GM23338 (cell line): ENCODE data around the gene CLEC3B. TPM values are rescaled to one million over a fixed set of nuclear protein-coding genes. Genes with fewer than 3 reads are reported as not detected.

Source experiments
- ATAC-seq: fragments of 200-7000 bp; cut with Tn5 transposase; 3 replicates; pipeline ENCODE4 v1.9.1; 2020
- DNase-seq: peaks from one replicate; pipeline ENCODE4 v3.0.0-alpha.2; 2015; ENCODE audit warnings: low spot score
- H2AFZ ChIP-seq: fragments of 200-600 bp; sonication (generic); 2 replicates; pipeline ENCODE4 v1.8.0; 2016; ENCODE audit warnings: antibody characterized with exemption, mild to moderate bottlenecking, moderate library complexity
- H3F3A ChIP-seq: fragments of 200-600 bp; sonication (generic); replicated peaks from 2 replicates; pipeline ENCODE4 v1.8.0; 2017; ENCODE audit warnings: antibody characterized with exemption, mixed run types, low read depth
- H3K27ac ChIP-seq: fragments of 200-600 bp; sonication (generic); 2 replicates; pipeline ENCODE4 v1.6.1; 2016; ENCODE audit warnings: low read depth
- H3K27me3 ChIP-seq: fragments of 200-600 bp; sonication (generic); 2 replicates; pipeline ENCODE4 v1.8.0; 2016; ENCODE audit warnings: mild to moderate bottlenecking, mixed run types, moderate library complexity; ENCODE audit not compliant: insufficient read depth
- H3K36me3 ChIP-seq: fragments of 200-600 bp; sonication (generic); 2 replicates; pipeline ENCODE4 v1.8.0; 2016; ENCODE audit warnings: mild to moderate bottlenecking; ENCODE audit not compliant: insufficient read depth
- H3K4me1 ChIP-seq: fragments of 200-600 bp; sonication (generic); 2 replicates; pipeline ENCODE4 v1.8.0; 2016; ENCODE audit warnings: mild to moderate bottlenecking, moderate library complexity; ENCODE audit not compliant: insufficient read depth
- H3K4me2 ChIP-seq: fragments of 200-600 bp; sonication (generic); 2 replicates; pipeline ENCODE4 v1.7.1; 2017; ENCODE audit warnings: mixed run types
- H3K4me3 ChIP-seq: fragments of 200-600 bp; sonication (generic); 2 replicates; pipeline ENCODE4 v1.6.1; 2016; ENCODE audit warnings: mixed run types
- H3K79me2 ChIP-seq: fragments of 200-600 bp; sonication (generic); replicated peaks from 2 replicates; pipeline ENCODE4 v1.8.0; 2017; ENCODE audit warnings: mild to moderate bottlenecking; ENCODE audit not compliant: insufficient read depth
- H3K9me2 ChIP-seq: fragments of 200-600 bp; sonication (generic); 2 replicates; pipeline ENCODE4 v1.8.0; 2017; ENCODE audit not compliant: insufficient read depth
- H4K20me1 ChIP-seq: fragments of 200-600 bp; sonication (generic); replicated peaks from 2 replicates; pipeline ENCODE4 v1.8.0; 2017; ENCODE audit warnings: mild to moderate bottlenecking; ENCODE audit not compliant: insufficient read depth
- H3K27ac Mint-ChIP-seq: 2 replicates; pipeline ENCODE4 v1.8.0; 2020; ENCODE audit warnings: inconsistent platforms, mild to moderate bottlenecking, moderate library complexity, mixed read lengths
- H3K27me3 Mint-ChIP-seq: 3 replicates; pipeline ENCODE4 v1.8.0; 2022; ENCODE audit warnings: low read depth, mild to moderate bottlenecking, moderate library complexity, mixed read lengths, inconsistent platforms; ENCODE audit not compliant: insufficient read depth, poor library complexity
- H3K36me3 Mint-ChIP-seq: 3 replicates; pipeline ENCODE4 v1.8.0; 2021; ENCODE audit warnings: low read depth, mild to moderate bottlenecking, inconsistent platforms, moderate library complexity, mixed read lengths
- H3K4me1 Mint-ChIP-seq: 3 replicates; pipeline ENCODE4 v1.8.0; 2020; ENCODE audit warnings: mild to moderate bottlenecking, inconsistent platforms, mixed read lengths
- H3K4me3 Mint-ChIP-seq: 3 replicates; pipeline ENCODE4 v1.8.0; 2021; ENCODE audit warnings: moderate library complexity, mild to moderate bottlenecking, inconsistent platforms, mixed read lengths
- H3K9me3 Mint-ChIP-seq: 3 replicates; pipeline ENCODE4 v1.8.0; 2020; ENCODE audit warnings: moderate library complexity, mild to moderate bottlenecking, inconsistent platforms, mixed read lengths
- CREB1 ChIP-seq: fragments of 250-450 bp; sonication (Bioruptor Pico); IDR thresholded peaks from 2 replicates; pipeline ENCODE4 v1.5.0; 2020; ENCODE audit warnings: low read depth, mild to moderate bottlenecking, moderate library complexity
- CTCF ChIP-seq, 2 experiments: fragments of 200-600 bp in 1 of 2; sonication (generic) in 1 of 2; conservative IDR thresholded peaks; 2 replicates each; pipeline versions ENCODE4 v1.5.1 to v1.6.1; 2016 to 2017; ENCODE audit warnings: antibody characterized with exemption in 2 of 2, low read depth in 2 of 2, mild to moderate bottlenecking in 2 of 2, moderate library complexity in 1 of 2
- ETS1 ChIP-seq: IDR thresholded peaks from 2 replicates; pipeline ENCODE4 v1.6.1; 2016; ENCODE audit warnings: antibody characterized with exemption
- EZH2 ChIP-seq: fragments of 200-600 bp; sonication (generic); IDR thresholded peaks from one replicate; pipeline ENCODE4 v1.8.0; 2017; ENCODE audit warnings: antibody characterized with exemption, mild to moderate bottlenecking, low read depth; ENCODE audit not compliant: unreplicated experiment
- EZH2phosphoT487 ChIP-seq: fragments of 200-600 bp; sonication (generic); IDR thresholded peaks from one replicate; pipeline ENCODE4 v1.8.1; 2018; ENCODE audit warnings: antibody characterized with exemption; ENCODE audit not compliant: unreplicated experiment
- JUNB ChIP-seq: IDR thresholded peaks from one replicate; pipeline ENCODE4 v1.6.1; 2016; ENCODE audit warnings: antibody characterized with exemption; ENCODE audit not compliant: unreplicated experiment
- NANOG ChIP-seq: IDR thresholded peaks from 2 replicates; pipeline ENCODE4 v1.6.1; 2016; ENCODE audit warnings: antibody characterized with exemption, borderline replicate concordance
- POLR2AphosphoS5 ChIP-seq: IDR thresholded peaks from 2 replicates; pipeline ENCODE4 v1.6.1; 2016; ENCODE audit warnings: antibody characterized with exemption, low read depth
- REST ChIP-seq: IDR thresholded peaks from one replicate; pipeline ENCODE4 v1.6.1; 2018; ENCODE audit warnings: antibody characterized with exemption; ENCODE audit not compliant: unreplicated experiment
- STAT1 ChIP-seq: IDR thresholded peaks from one replicate; pipeline ENCODE4 v1.6.1; 2016; ENCODE audit warnings: antibody characterized with exemption; ENCODE audit not compliant: unreplicated experiment
- ZNF114 ChIP-seq: fragments of 250-450 bp; sonication (Bioruptor Pico); IDR thresholded peaks from 2 replicates; pipeline ENCODE4 v1.5.0; 2020; ENCODE audit warnings: mild to moderate bottlenecking, moderate library complexity
- ZNF331 ChIP-seq: fragments of 250-450 bp; sonication (Bioruptor Pico); IDR thresholded peaks from 2 replicates; pipeline ENCODE4 v1.5.0; 2020; ENCODE audit warnings: low read depth, mild to moderate bottlenecking, moderate library complexity
- ZNF462 ChIP-seq: fragments of 250-450 bp; sonication (Bioruptor Pico); IDR thresholded peaks from 2 replicates; pipeline ENCODE4 v1.5.0; 2020; ENCODE audit warnings: mild to moderate bottlenecking, moderate library complexity
- polyA plus RNA-seq: library from polyadenylated mRNA; unstranded; fragments of >200 nt; fragmentation: Nextera tagmentation; extraction: Ambion mirVana; gene quantifications from 2 replicates; pipeline ENCODE4 v1.2.1, GENCODE V29; 2016
- total RNA-seq: library from RNA; depleted of rRNA; stranded (reverse); fragments of >200 nt; shearing (Covaris generic); gene quantifications from 2 replicates; pipeline ENCODE4 v1.2.3, GENCODE V29; 2014

CLEC3B gene
- total and polyA plus RNA-seq, 2 experiments from 2014 or later = not detected

GRCh38 chr3:45032113-45032512, 6.0 kb downstream of the CLEC3B start:
- peaks cover 6% of the 10 kb centered on the region; the same call in 1 of the 2 replicates for H3K4me1 ChIP-seq
- H4K20me1 ChIP-seq = no peaks in the 10 kb centered on the region
- H3K4me2 ChIP-seq = no peak overlapping the region
- ATAC-seq (no peak), DNase-seq (no peak)
- Mint-ChIP-seq H3K27me3 (peaks cover 42% of the 10 kb centered on the region), H3K9me3 (no peaks in the 10 kb centered on the region), H3K36me3 (no peaks in the 10 kb centered on the region), H3K27ac (no peak overlapping the region), H3K4me3 (no peak overlapping the region), H3K4me1 (peaks cover 21% of the 10 kb centered on the region; the same call in 2 of the 3 replicates)
- H3K9me2 ChIP-seq = no peaks in the 10 kb centered on the region
- 0 out of 2 replicates have a peak, but pooled peaks cover 3% of the 10 kb centered on the region for H3F3A ChIP-seq
- TF ChIP-seq ZNF462 (no peak), REST (no peak), EZH2phosphoT487 (no peak), ETS1 (no peak), POLR2AphosphoS5 (no peak), EZH2 (no peak), STAT1 (no peak), CTCF (conservative IDR thresholded peaks at IDR 0.05; ENCODE audit: low read depth in 2 of 2) (no peak), ZNF331 (CRISPR knock-in tag) (no peak), JUNB (no peak), CREB1 (no peak), NANOG (no peak), ZNF114 (no peak)
- no peak overlapping the region for H2AFZ ChIP-seq
- H3K4me3 ChIP-seq = no peak overlapping the region
- H3K79me2 ChIP-seq = no peaks in the 10 kb centered on the region
- no peaks in the 10 kb centered on the region for H3K36me3 ChIP-seq
- H3K27me3 ChIP-seq = peaks cover 38% of the 10 kb centered on the region
- no peak overlapping the region for H3K27ac ChIP-seq
